K562 (cell line): ENCODE measurements around the gene CPED1. TPM values are rescaled to one million over a fixed set of nuclear protein-coding genes. Genes with fewer than 3 reads are reported as not detected.

ENCODE experiments used
- ATF7 ChIP-seq: fragments of 450-650 bp; IDR thresholded peaks from 2 replicates; pipeline ENCODE4 v1.7.1; 2014; ENCODE audit warnings: mild to moderate bottlenecking, moderate library complexity
- BRF1 ChIP-seq: IDR thresholded peaks from 3 replicates; pipeline ENCODE4 v1.6.1; 2011; ENCODE audit warnings: borderline replicate concordance, mild to moderate bottlenecking; ENCODE audit not compliant: insufficient read length; ENCODE audit errors: extremely low read depth
- CHD2 ChIP-seq: IDR thresholded peaks from 2 replicates; pipeline ENCODE4 v1.6.1; 2011; ENCODE audit warnings: low read depth, low read length
- HCFC1 ChIP-seq: IDR thresholded peaks from 2 replicates; pipeline ENCODE4 v1.6.1; 2012; ENCODE audit warnings: low read depth, low read length, improper control_type of control experiment
- HSF4 ChIP-seq: fragments of 250-450 bp; sonication (Bioruptor Pico); IDR thresholded peaks from 2 replicates; pipeline ENCODE4 v2.1.2; 2022; ENCODE audit warnings: mild to moderate bottlenecking, moderate library complexity, borderline replicate concordance
- KDM4B ChIP-seq, 2 experiments: fragments of 450-650 bp in 1 of 2; sonication (generic) in 1 of 2; IDR thresholded peaks; 2 replicates each; pipeline ENCODE4 v1.6.1; 2016 to 2017; ENCODE audit warnings: borderline replicate concordance in 2 of 2, antibody characterized with exemption in 1 of 2, low read depth in 1 of 2, mild to moderate bottlenecking in 1 of 2
- KDM5B ChIP-seq: fragments of 200-600 bp; sonication (generic); IDR thresholded peaks from 2 replicates; pipeline ENCODE4 v1.6.1; 2012; ENCODE audit warnings: low read depth, mild to moderate bottlenecking, moderate library complexity, low read length, control low read depth, inconsistent platforms; ENCODE audit not compliant: insufficient replicate concordance
- KHSRP ChIP-seq: fragments of 450-650 bp; IDR thresholded peaks from 2 replicates; pipeline ENCODE4 v1.6.1; 2017
- MAFF ChIP-seq: IDR thresholded peaks from 2 replicates; pipeline ENCODE4 v1.6.1; 2012; ENCODE audit warnings: low read length, improper control_type of control experiment
- MBD2 ChIP-seq: sonication (generic); IDR thresholded peaks from 2 replicates; pipeline ENCODE4 v1.6.1; 2016; ENCODE audit warnings: low read depth, borderline replicate concordance
- MIER1 ChIP-seq: fragments of 450-650 bp; IDR thresholded peaks from 2 replicates; pipeline ENCODE4 v1.6.1; 2016; ENCODE audit warnings: antibody characterized with exemption, mild to moderate bottlenecking, low read depth
- NCOA1 ChIP-seq: fragments of 450-650 bp; IDR thresholded peaks from 2 replicates; pipeline ENCODE4 v1.6.1; 2016; ENCODE audit warnings: low read depth
- NONO ChIP-seq, 2 experiments: fragments of 200-400 bp in 1 of 2; fragments of 450-650 bp in 1 of 2; formaldehyde crosslinking in 1 of 2; IDR thresholded peaks; 2 replicates each; pipeline ENCODE4 v1.6.1; 2017; ENCODE audit warnings: low read depth in 2 of 2, mild to moderate bottlenecking in 2 of 2, moderate library complexity in 2 of 2, low read length in 1 of 2
- NR2C1 ChIP-seq, 2 experiments: fragments of 450-650 bp; IDR thresholded peaks; 2 replicates each; pipeline ENCODE4 v1.6.1; 2017; ENCODE audit warnings: mild to moderate bottlenecking in 2 of 2, antibody characterized with exemption in 1 of 2, inconsistent platforms in 1 of 2, missing compliant biosample characterization in 1 of 2, missing genetic modification characterization in 1 of 2
- POLR2G ChIP-seq: fragments of 200-400 bp; formaldehyde crosslinking; IDR thresholded peaks from 2 replicates; pipeline ENCODE4 v1.6.1; 2017; ENCODE audit warnings: low read depth, mild to moderate bottlenecking, antibody characterized with exemption, low read length, moderate library complexity
- SRF ChIP-seq, 2 experiments: fragments of 250-450, 450-650 bp in 1 of 2; sonication (Bioruptor Pico) in 1 of 2; sonication (generic) in 1 of 2; formaldehyde crosslinking; IDR thresholded peaks; 2 replicates each; pipeline versions ENCODE4 v1.5.0 to v1.5.1; 2020 to 2022; ENCODE audit warnings: mild to moderate bottlenecking in 1 of 2, missing genetic modification reagents in 1 of 2
- SUPT5H ChIP-seq: fragments of 450-650 bp; IDR thresholded peaks from 2 replicates; pipeline ENCODE4 v1.6.1; 2016
- ZBTB7A ChIP-seq: IDR thresholded peaks from 2 replicates; pipeline ENCODE4 v1.6.1; 2011; ENCODE audit warnings: low read depth, mild to moderate bottlenecking, low read length, moderate library complexity, borderline replicate concordance; ENCODE audit not compliant: control insufficient read depth
- ZC3H11A ChIP-seq: IDR thresholded peaks from 2 replicates; pipeline ENCODE4 v1.6.1; 2012; ENCODE audit warnings: low read depth, low read length, improper control_type of control experiment
- ZEB2 ChIP-seq: fragments of 450-650 bp; IDR thresholded peaks from 2 replicates; pipeline ENCODE4 v1.6.1; 2016
- ZNF121 ChIP-seq: sonication (generic); formaldehyde crosslinking; conservative IDR thresholded peaks from 2 replicates; pipeline ENCODE4 v1.8.0; 2022; ENCODE audit warnings: missing genetic modification reagents
- ZNF384 ChIP-seq: IDR thresholded peaks from 2 replicates; pipeline ENCODE4 v1.6.1; 2012; ENCODE audit warnings: low read depth, low read length, improper control_type of control experiment
- ZNF395 ChIP-seq: fragments of 200-800 bp; sonication (Bioruptor generic); IDR thresholded peaks from 2 replicates; pipeline ENCODE4 v1.6.1; 2017; ENCODE audit warnings: missing genetic modification characterization, missing compliant biosample characterization
- ZNF589 ChIP-seq: fragments of 200-800 bp; sonication (Bioruptor generic); IDR thresholded peaks from 2 replicates; pipeline ENCODE4 v1.6.1; 2016; ENCODE audit warnings: low read depth, missing genetic modification characterization, missing compliant biosample characterization
- polyA plus RNA-seq, 8 experiments: library from polyadenylated mRNA; depleted of rRNA in 4 of 8; stranded (reverse) in 5 of 8; unstranded in 3 of 8; fragments of >200 nt; fragmentation: Nextera tagmentation in 2 of 8; fragmentation: Illumina TruSeq in 1 of 8; extraction: Ambion mirVana in 2 of 8; extraction: Trizol in 1 of 8; gene quantifications; 2 replicates each; pipeline versions ENCODE4 v1.2.1 to v1.2.3, GENCODE V29; 2011 to 2014; ENCODE audit warnings: inconsistent platforms in 1 of 8, missing spikeins in 1 of 8
- total RNA-seq, 7 experiments: library from RNA; depleted of rRNA in 6 of 7; stranded (reverse); fragments of >200 nt in 6 of 7; fragmentation: Illumina TruSeq in 2 of 7; extraction: Trizol in 2 of 7; gene quantifications; 2 replicates each; pipeline versions ENCODE4 v1.2.1 to v1.2.3, GENCODE V29; 2011 to 2021; ENCODE audit warnings: low replicate concordance in 1 of 7

Gene CPED1
- total and polyA plus RNA-seq, 9 of the 15 experiments (the other 6 are each of a cell fraction or from before 2014, with no cell fraction given) = 195 to 393 (median 290) TPM

GRCh38 chr7:121278120-121279021, 289.9 kb downstream of the CPED1 start (continued):
- TF ChIP-seq SRF (CRISPR knock-in tag; IDR thresholded peaks at IDR 0.05) = peak; percentile 32 to 92; a peak in 3 of 4 replicates
- TF ChIP-seq NR2C1 (IDR thresholded peaks at IDR 0.05) = no peak
- peak; percentile 42; the same call in 1 of the 2 replicates for TF ChIP-seq NR2C1 (tag; IDR thresholded peaks at IDR 0.05)
- peak; percentile 45; the same call in 1 of the 2 replicates for TF ChIP-seq MAFF
- no peak for TF ChIP-seq BRF1
- no peak for TF ChIP-seq ZEB2
- TF ChIP-seq HSF4 (CRISPR knock-in tag) = no peak
- TF ChIP-seq CHD2 = no peak
- no peak for TF ChIP-seq NONO (IDR thresholded peaks at IDR 0.05; ENCODE audit: low read depth in 2 of 2, low read length in 1 of 2)
- peak; percentile 31; the same call in 1 of the 2 replicates for TF ChIP-seq MBD2
- TF ChIP-seq KDM4B (IDR thresholded peaks at IDR 0.05; ENCODE audit: borderline replicate concordance in 2 of 2, low read depth in 1 of 2) = no peak
- no peak for TF ChIP-seq ZNF589 (CRISPR knock-in tag)
- TF ChIP-seq POLR2G = no peak
- no peak for TF ChIP-seq ZBTB7A
- no peak for TF ChIP-seq HCFC1
- peak; percentile 57; the same call in 1 of the 2 replicates for TF ChIP-seq ZNF395 (CRISPR knock-in tag)
- no peak for TF ChIP-seq ZNF121
- TF ChIP-seq NCOA1 = peak; percentile 68; the same call in 1 of the 2 replicates
- TF ChIP-seq ZNF384 = no peak
- TF ChIP-seq MIER1 = no peak
- no peak for TF ChIP-seq KHSRP
- TF ChIP-seq KDM5B = no peak
- TF ChIP-seq ZC3H11A = no peak
- 0 out of 2 replicates have a peak, but pooled peaks have one; percentile 29 for TF ChIP-seq SUPT5H
- peak; percentile 52; the same call in 1 of the 2 replicates for TF ChIP-seq ATF7
